HepG2 (cell line): ENCODE data around the gene THSD1.

ENCODE experiments used
- BRD4 ChIP-seq: sonication (generic); formaldehyde crosslinking; IDR thresholded peaks from 2 replicates; pipeline ENCODE4 v1.4.0; 2020; ENCODE audit warnings: missing genetic modification reagents
- ETV6 ChIP-seq: sonication (generic); formaldehyde crosslinking; conservative IDR thresholded peaks from 2 replicates; pipeline ENCODE4 v1.4.0; 2020; ENCODE audit warnings: missing genetic modification reagents
- EZH2 ChIP-seq: conservative IDR thresholded peaks from 2 replicates; pipeline ENCODE4 v1.6.1; 2012; ENCODE audit warnings: mild to moderate bottlenecking, low read depth, low read length, moderate library complexity
- IRX3 ChIP-seq: sonication (generic); formaldehyde crosslinking; IDR thresholded peaks from 2 replicates; pipeline ENCODE4 v1.8.1; 2023; ENCODE audit warnings: mild to moderate bottlenecking, low read depth, missing genetic modification reagents, borderline replicate concordance
- SSRP1 ChIP-seq: IDR thresholded peaks from 2 replicates; pipeline ENCODE4 v1.6.1; 2016; ENCODE audit warnings: control low read depth
- ZBTB7B ChIP-seq: sonication (generic); formaldehyde crosslinking; IDR thresholded peaks from 2 replicates; pipeline ENCODE4 v1.4.0; 2020; ENCODE audit warnings: missing genetic modification reagents
- ZFP36L2 ChIP-seq: sonication (generic); formaldehyde crosslinking; IDR thresholded peaks from 2 replicates; pipeline ENCODE4 v1.4.0; 2020; ENCODE audit warnings: missing genetic modification reagents
- TF ChIP-seq, protein P1 (sequence below): sonication (generic); formaldehyde crosslinking; IDR thresholded peaks from 2 replicates; pipeline ENCODE4 v1.5.0; 2020; ENCODE audit warnings: mild to moderate bottlenecking, missing genetic modification reagents, moderate library complexity

DNA sequence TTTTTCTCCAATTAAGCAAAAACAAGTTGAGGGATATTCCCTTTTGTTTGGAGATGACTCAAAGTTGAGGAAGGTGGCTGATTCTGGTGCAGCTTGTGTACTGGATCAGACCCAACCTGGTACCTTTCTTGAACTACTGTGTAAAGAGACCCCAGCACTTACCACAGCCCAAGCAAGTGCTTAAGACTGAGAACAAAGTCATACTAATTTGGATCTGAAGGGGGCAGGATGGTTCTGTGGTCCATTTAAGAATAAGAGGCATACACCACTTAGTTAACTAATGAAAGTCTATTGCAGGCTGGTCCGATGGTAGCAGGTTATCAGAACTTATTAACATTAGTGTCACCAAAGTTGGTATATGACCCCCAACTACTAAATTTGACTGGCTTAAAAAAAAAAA, 6.3 kb downstream of the THSD1 start:
- no peak for TF ChIP-seq BRD4 (CRISPR knock-in tag)
- no peak for TF ChIP-seq EZH2
- no peak for TF ChIP-seq ETV6 (CRISPR knock-in tag)
- no peak for TF ChIP-seq ZBTB7B (CRISPR knock-in tag)
- no peak for TF ChIP-seq ZFP36L2 (CRISPR knock-in tag)
- TF ChIP-seq, protein P1, sequence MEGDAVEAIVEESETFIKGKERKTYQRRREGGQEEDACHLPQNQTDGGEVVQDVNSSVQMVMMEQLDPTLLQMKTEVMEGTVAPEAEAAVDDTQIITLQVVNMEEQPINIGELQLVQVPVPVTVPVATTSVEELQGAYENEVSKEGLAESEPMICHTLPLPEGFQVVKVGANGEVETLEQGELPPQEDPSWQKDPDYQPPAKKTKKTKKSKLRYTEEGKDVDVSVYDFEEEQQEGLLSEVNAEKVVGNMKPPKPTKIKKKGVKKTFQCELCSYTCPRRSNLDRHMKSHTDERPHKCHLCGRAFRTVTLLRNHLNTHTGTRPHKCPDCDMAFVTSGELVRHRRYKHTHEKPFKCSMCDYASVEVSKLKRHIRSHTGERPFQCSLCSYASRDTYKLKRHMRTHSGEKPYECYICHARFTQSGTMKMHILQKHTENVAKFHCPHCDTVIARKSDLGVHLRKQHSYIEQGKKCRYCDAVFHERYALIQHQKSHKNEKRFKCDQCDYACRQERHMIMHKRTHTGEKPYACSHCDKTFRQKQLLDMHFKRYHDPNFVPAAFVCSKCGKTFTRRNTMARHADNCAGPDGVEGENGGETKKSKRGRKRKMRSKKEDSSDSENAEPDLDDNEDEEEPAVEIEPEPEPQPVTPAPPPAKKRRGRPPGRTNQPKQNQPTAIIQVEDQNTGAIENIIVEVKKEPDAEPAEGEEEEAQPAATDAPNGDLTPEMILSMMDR (CRISPR knock-in tag), result 0 out of 2 replicates have a peak, but pooled peaks have one; percentile 5
- TF ChIP-seq SSRP1 (CRISPR knock-in tag), result no peak
- no peak for TF ChIP-seq IRX3 (CRISPR knock-in tag)
